B cell (primary cell): ENCODE measurements around the gene ZNF189.

Experiments used
- CTCF ChIP-seq: fragments of 200-600 bp; IDR thresholded peaks from one replicate; pipeline ENCODE4 v1.8.0; 2022; ENCODE audit warnings: antibody characterized with exemption, mild to moderate bottlenecking
- EZH2 ChIP-seq: IDR thresholded peaks from 2 replicates; pipeline ENCODE4 v1.6.1; 2012; ENCODE audit warnings: borderline replicate concordance, low read depth, mild to moderate bottlenecking, moderate library complexity, low read length; ENCODE audit not compliant: insufficient read depth, poor library complexity, severe bottlenecking

- peak; percentile 66 for TF ChIP-seq CTCF
- TF ChIP-seq EZH2: no peak
Measured at GRCh38 chr9:101387871-101388506, 10.7 kb upstream of the ZNF189 start.
